ENCODE measurements around the gene C3orf33.
"Not testable (repeated sequence)": the region's sequence is repeated elsewhere in the genome, so short reads cannot be mapped to it uniquely, and the experiment has no call there.

Gene C3orf33

GRCh38 chr3:155805802-155806618 is at the start of gene C3orf33:
Gene C3orf33 (minus strand): TSS chr3:155806278. CDS start chr3:155806252, 26 bp downstream.
- peak; percentile 50 to 71 for DNase-seq (ENCODE audit: low read depth in 2 of 2)

GRCh38 chr3:155854141-155854940 is 48.3 kb upstream of the C3orf33 start, which contains the start of gene SLC33A1:
Gene SLC33A1 (minus strand): TSS chr3:155854427. CDS start chr3:155853997, 430 bp downstream.
- DNase-seq (ENCODE audit: low read depth in 2 of 2), result peak; percentile 99

GRCh38 chr3:155853214-155854140 is 47.4 kb upstream of the C3orf33 start:
- DNase-seq (ENCODE audit: low read depth in 2 of 2), result no peak

GRCh38 chr3:155852341-155852740 is 46.3 kb upstream of the C3orf33 start:
- DNase-seq (ENCODE audit: low read depth in 2 of 2), result no peak

GRCh38 chr3:155849404-155849803 is 43.3 kb upstream of the C3orf33 start:
- not testable (repeated sequence) for DNase-seq (ENCODE audit: low read depth in 2 of 2)

- no peak for DNase-seq (ENCODE audit: low read depth in 2 of 2)
Observed at GRCh38 chr3:155847993-155848392, 41.9 kb upstream of the C3orf33 start.

- no peak for DNase-seq (ENCODE audit: low read depth in 2 of 2)
Observed at GRCh38 chr3:155846119-155846518, 40.0 kb upstream of the C3orf33 start.

- no peak for DNase-seq (ENCODE audit: low read depth in 2 of 2)
Observed at GRCh38 chr3:155843569-155843968, 37.5 kb upstream of the C3orf33 start.

- no peak for DNase-seq (ENCODE audit: low read depth in 2 of 2)
Observed at GRCh38 chr3:155835341-155836071, 29.4 kb upstream of the C3orf33 start.

- DNase-seq (ENCODE audit: low read depth in 2 of 2), result not testable (repeated sequence)
Observed at GRCh38 chr3:155828490-155829098, 22.5 kb upstream of the C3orf33 start.

- DNase-seq (ENCODE audit: low read depth in 2 of 2), result no peak
Observed at GRCh38 chr3:155815030-155815545, 9.0 kb upstream of the C3orf33 start.

GRCh38 chr3:155813224-155813623 is 7.1 kb upstream of the C3orf33 start:
- DNase-seq (ENCODE audit: low read depth in 2 of 2), result not testable (repeated sequence)

- no peak for DNase-seq (ENCODE audit: low read depth in 2 of 2)
Observed at GRCh38 chr3:155809181-155809580, 3.1 kb upstream of the C3orf33 start.

- DNase-seq (ENCODE audit: low read depth in 2 of 2), result no peak
Observed at GRCh38 chr3:155807823-155808222, 1.7 kb upstream of the C3orf33 start.

- peak in 1 of 2 donors; percentile 9 for DNase-seq (ENCODE audit: low read depth in 2 of 2)
Observed at GRCh38 chr3:155805204-155805801, 775 bp downstream of the C3orf33 start.

- no peak for DNase-seq (ENCODE audit: low read depth in 2 of 2)
Observed at GRCh38 chr3:155804323-155804722, 1.8 kb downstream of the C3orf33 start.

GRCh38 chr3:155792532-155792931 is 13.5 kb downstream of the C3orf33 start:
- no peak for DNase-seq (ENCODE audit: low read depth in 2 of 2)

GRCh38 chr3:155791190-155791589 is 14.9 kb downstream of the C3orf33 start:
- no peak for DNase-seq (ENCODE audit: low read depth in 2 of 2)

- no peak for DNase-seq (ENCODE audit: low read depth in 2 of 2)
Observed at GRCh38 chr3:155790272-155790925, 15.7 kb downstream of the C3orf33 start.
